SK-MEL-5 (cell line): ENCODE results near the gene EPS15. TPM values are rescaled to one million over a fixed set of nuclear protein-coding genes. Genes with fewer than 3 reads are reported as not detected.
"Not testable (repeated sequence)": the region's sequence is repeated elsewhere in the genome, so short reads cannot be mapped to it uniquely, and the experiment has no call there.

Experiments used
- DNase-seq: peaks from one replicate; pipeline ENCODE4 v3.0.0-alpha.2; 2016; ENCODE audit warnings: low read depth, low spot score
- in situ Hi-C: cut with HindIII; loops from 2 replicates; pipeline ENCODE4 v1.10.0; 2016; ENCODE audit warnings: low sequenced_read_pairs, high pct_unique_total_duplicates, low pct_unique_long_range_greater_than_20kb
- total RNA-seq: library from RNA; depleted of rRNA; stranded (reverse); fragments of >200 nt; shearing (Covaris generic); gene quantifications from 2 replicates; pipeline ENCODE4 v1.2.3, GENCODE V29; 2014

EPS15 gene
- total RNA-seq, 1 experiment from 2014 or later, result 46.4 TPM

DNA sequence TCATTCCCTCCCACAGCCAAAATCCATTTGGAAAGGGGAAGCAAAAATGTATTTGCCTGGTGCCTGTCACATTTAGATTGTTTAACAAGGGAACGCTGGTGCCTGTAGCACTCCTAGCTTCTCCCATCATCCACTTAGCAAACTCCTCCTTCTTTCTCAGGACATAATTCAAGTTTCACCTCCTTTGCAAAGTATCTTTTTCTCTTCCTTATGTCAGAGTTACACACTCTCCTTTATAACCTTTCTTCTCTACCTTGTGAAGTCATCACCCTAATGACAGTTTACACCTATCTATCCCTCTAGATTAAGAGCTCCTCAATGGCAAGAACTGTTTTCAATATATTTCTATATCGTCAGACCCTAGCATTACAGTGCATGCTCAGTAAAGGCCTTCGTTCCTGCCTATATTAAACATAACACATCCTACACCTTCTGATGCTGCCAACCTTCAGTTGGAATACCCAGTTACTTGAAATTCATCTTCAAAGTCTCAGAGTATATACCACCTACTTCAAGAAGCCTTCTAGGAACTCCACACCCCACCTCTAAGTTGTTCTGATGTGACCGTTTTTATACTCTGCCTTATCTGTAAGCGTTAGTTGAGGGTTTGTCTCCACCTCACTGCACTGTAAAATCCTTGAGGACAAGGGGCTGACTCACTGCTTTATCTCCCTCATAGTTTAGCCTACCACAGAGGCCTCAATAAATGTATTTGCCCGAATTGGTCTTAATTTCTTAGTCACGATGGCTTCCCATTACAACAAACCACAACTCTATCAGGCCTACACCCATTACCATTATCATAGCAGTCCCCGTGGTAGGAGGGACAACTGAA lies 1.0 kb upstream of the EPS15 start:
- no peak for DNase-seq
- in situ Hi-C loops, result no loop called here

DNA sequence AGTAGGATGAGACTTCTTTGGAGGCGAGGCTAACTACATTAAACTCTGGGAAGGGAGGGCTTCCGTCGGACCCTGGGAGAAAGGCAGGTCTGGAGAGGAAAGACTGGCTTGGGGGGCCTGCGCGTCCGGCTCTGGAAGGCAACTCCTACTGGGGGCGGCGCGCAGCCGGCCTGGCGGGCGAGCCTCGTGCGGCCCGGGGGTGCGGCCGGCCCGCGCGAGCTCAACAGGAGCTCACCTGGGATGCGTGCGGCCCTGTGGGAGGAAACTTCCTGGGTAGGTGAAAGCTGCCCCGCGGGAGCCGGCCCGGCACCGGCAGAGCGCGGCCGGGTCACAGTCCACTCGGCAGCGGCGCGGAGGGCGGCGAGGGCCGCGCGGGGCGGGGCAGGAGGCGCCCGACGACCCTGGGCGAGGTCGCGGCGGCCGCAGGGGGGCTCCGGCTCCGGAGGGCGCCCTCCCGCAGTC lies 449 bp downstream of the EPS15 start:
- DNase-seq, result no peak
- in situ Hi-C loops, result no loop called here

DNA sequence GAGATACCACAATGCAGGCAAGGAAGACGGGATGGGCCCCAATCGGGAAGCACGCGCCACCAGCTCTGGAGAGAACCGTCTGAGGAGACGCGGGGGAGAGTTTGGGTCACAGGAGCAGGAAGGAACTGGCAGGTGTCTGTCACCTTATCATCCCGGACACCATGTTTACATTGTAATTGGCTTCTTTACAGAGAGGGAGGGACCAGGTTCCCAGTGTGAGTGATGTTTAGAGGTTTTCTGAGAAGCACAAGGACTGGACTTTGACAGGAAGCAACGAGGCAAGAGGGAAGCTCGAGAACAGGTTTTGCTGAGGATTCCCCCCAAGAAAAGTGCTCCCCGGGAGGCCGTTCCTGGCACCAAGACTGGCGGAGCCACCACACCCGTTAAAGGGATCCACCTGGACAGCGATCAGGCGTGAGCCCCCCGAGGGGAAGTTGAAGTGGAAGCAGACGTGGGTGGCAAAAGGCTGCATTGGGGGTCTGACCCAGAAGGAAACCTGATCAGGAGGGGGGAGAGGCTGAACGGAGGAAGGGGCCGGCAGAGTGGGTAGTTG lies 957 bp downstream of the EPS15 start:
- peak; percentile 38 for DNase-seq
- in situ Hi-C loops, result no loop called here

DNA sequence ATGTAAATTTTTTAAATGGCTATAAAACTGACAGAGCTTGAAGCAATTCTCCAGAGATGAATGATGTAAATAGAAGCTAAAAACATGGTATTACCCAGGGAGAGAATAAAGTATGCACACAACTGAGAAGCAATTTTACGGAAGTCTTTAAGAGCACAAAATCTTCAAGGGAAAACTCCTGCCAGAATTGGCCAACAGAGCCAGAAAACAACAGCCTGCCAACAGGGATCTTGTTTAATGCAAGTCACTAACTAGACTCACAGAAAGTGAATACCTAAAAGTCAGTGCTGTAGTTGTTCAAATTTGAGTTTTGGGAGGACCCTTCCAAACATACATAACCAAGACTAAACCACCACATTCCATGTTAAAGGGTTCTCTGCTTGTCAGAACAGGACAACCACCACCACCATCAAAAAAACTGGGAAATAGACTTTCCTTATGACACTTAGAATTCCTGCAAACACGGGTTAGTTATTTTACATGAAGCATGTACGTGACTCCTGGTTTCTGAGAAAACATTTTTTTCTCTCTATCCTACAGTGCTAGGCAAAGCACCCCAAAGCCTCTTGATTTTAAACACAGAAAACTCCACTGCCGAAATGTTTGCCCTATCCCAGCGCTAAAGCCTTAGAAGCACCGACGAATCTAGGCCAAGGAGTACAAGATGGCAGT lies 1.6 kb downstream of the EPS15 start:
- in situ Hi-C loops, result no loop called here
- no peak for DNase-seq

DNA sequence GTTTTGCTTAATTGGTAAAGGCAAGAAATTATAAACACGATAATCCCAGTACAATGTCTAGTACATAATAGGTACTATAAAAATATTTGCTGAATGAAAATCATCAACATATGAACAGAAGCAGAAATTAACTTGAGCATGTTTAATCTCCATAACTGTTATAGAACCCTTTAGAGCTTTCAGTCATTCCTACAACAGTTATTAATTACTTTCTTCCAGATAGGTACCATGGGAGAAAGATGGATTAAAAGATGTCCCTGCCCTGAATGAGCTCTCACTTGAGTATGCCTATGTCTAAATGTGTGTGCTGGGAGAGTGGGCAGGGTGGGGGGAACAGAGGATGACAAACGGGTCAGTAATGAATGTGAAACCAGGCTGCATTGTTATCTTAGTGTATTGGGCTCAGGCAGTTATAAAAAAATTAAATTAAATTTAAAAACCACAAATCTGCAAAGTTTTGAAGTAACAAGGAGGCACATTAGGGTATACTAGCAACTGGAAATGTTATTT lies 2.4 kb downstream of the EPS15 start:
- no peak for DNase-seq
- in situ Hi-C loops, result no loop called here

DNA sequence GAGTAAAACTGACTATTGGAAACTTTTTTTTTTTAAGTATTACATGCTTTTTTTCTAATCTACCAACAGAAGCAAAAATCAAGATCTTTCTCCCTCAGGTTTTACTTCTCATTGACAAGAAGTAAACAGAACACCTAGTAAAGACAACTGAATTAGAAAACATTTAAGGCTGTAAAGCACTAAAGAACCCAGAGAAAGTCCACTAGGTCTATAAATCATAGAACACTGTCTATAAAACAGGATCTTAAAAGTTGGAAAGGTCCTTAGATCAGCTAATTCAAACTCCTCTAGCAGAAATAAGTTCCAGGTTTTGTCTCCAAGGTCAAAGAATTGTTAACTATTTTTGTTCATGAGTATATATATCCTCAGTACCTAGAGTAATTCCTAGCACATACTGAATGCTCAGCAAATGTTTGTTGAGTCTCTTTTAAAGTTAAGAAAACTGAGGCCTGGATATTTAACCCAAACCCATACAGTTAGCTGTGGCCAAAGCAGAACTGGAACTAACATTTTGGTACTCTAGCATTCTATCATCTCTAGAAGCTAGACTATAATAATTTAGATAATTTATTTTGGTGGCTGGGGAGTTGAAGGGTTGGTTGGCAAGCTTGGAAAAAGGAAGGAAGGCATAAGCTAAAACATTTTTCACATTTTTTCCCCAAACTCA lies 3.0 kb downstream of the EPS15 start:
- in situ Hi-C loops, result no loop called here
- DNase-seq, result no peak

DNA sequence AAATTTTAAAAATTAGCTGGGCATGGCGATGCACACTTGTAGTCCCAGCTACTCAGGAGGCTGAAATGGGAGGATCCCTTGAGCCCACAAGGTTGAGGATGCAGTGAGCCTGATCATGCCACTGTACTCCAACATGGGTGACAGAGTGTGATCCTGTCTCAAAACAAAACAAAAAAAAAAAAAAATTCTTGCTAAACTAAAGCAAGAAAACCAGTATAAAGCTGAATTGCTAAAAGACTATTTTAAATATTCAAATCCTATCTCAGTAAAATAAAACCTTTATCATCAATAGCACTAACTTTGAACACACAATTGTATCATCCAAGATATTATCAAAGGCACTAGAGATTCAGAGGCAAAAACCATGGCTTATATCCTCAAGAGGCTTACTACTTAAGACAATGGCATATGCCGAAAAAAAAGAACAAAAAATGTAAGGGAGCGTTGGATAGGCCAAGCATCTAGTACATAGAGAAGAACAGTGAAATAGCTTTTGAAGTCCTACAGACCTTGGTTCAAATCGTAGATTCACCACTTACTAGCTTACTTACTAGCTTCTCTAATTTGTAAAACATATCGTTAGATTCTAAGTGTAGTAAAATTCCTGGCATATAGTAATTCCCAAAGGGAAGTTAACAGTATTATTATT lies 3.6 kb downstream of the EPS15 start:
- in situ Hi-C loops, result no loop called here
- DNase-seq, result no peak

DNA sequence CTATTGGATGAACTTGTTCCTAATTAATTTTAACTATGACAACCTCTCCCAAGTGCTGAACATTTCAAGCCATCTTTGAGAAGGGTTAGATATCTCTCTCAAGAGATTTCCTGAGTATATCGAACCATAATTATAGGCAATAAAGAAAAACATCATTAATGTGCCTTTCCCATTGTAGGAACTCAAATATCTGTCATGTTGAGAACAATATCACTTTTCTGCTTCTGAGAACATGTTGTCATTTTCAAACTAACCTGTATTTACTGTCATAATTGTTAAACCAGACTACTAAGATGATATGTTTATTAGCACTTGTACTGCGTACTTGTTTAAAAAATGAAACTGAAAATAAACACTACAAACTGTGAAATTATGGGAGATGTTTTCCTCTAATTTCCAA lies 4.3 kb downstream of the EPS15 start:
- DNase-seq, result no peak
- in situ Hi-C loops, result no loop called here

DNA sequence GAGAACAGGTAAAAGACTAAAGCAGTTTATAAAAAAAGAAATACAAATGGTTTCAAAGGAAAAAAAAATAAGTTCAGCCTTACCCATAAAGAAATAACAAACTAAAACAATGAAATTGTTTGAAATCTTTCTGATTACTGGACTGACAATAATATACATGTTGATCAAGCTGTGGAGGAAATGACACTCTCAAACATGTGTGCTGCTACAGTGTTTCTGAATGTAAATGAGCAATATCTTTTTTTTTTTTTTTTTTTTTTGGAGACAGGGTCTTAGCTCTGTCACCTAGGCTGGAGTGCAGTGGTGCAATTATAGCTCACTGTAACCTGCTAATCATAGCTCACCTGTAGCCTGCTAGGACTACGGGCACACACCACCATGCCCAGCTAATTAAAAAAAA lies 6.5 kb downstream of the EPS15 start:
- in situ Hi-C loops, result no loop called here
- no peak for DNase-seq

DNA sequence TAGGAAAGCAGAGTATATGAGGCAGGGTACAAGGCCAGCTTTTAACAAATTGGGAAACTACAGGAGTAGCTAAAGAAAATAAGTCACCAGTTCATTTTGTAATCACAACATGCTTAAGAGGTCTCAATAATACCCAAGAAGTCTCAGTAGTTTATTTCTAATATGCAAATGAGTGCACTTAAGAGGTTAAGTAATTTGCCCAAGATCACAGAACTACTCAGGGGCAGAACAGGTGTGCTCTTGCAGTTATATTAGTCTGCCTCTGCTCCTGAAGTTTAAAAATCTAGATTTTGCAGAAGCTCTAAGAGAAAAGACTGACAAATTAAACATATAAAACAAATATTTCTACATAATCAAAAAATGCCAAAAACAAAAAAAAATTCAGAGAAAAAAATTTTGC lies 6.9 kb downstream of the EPS15 start:
- no peak for DNase-seq
- in situ Hi-C loops, result no loop called here

DNA sequence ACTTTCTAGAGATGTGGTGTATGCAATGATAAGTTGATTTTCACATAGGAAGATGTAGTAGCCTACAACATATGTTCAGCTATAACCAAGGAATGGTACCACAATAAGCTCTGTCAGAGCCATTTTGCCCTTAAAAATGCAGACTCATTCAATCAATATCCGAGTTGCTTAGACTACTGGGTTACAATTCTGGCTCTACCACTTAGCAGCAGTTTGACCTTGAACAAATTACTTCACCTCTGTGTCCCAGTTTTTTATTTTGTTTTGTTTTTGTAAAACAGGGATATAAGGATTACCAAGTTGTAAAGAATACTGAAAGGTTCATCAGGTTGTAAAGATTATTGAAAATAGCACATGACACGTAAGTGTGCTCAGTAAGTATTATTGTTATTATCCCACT lies 9.3 kb downstream of the EPS15 start:
- no peak for DNase-seq
- in situ Hi-C loops, result no loop called here

DNA sequence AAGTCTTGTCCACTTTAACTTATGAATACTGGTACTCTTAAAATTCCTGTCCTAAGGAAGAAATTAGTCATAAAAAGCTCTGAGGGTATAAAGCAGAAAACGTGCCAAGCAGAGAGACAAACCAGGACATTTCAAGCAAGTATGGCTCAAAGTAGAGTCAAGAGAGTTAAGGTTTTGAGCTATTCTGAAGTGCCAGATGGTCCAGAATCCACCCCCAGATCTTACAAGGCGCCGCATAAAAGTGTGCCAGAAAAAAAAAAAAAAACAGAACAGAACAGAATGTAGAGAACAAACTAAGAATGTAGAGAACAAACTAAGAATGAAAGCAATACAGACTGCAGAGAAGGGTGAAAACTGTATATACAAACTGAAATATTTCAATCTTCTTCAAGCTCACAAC lies 12.5 kb downstream of the EPS15 start:
- DNase-seq, result no peak
- in situ Hi-C loops, result no loop called here

DNA sequence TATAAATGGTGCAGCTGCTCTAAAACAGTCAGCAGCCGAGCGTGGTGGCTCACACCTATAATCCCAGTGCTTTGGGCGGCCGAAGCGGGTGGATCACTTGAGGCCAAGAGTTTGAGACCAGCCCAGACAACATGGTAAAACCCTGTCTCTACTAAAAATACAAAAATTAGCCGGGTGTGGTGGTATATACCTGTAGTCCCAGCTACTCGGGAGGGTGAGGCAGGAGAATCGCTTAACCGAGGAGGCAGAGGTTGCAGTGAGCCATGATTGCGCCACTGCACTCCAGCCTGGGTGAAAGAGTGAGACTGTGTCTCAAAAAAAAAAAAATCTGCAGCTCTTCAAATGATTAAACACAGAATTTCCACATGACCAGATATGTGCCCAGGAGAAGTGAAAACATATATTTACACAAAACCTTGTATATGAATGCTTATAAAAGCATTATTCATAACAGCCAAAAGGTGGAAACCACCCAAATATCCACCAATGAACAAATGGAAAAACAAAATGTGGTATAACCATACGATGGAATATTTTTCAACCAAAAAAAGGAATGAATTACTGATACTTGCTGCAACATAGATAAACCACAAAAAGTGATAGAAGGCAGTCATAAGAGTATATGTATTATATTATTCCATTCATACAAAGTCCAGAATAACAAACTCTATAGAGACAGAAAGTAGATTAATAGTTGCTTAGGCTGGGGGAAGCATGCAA lies 14.1 kb downstream of the EPS15 start:
- no peak for DNase-seq
- in situ Hi-C loops, result no loop called here

DNA sequence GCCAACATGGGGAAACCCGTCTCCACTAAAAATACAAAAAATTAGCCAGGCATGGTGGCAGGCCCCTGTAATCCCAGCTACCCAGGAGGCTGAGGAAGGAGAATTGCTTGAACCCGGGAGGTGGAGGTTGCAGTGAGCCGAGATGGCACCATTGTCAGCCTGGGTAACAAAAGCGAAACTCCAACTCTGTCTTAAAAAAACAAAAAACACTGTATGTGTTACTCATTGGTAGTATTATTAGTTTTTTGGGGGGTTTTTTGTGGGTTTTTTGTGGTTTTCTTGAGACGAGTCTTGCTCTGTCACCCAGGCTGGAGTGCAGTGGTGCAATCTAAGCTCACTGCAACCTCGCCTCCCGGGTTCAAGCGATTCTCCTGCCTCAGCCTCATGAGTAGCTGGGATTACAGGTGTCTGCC lies 17.8 kb downstream of the EPS15 start:
- DNase-seq, in situ Hi-C loops: not testable (repeated sequence)

DNA sequence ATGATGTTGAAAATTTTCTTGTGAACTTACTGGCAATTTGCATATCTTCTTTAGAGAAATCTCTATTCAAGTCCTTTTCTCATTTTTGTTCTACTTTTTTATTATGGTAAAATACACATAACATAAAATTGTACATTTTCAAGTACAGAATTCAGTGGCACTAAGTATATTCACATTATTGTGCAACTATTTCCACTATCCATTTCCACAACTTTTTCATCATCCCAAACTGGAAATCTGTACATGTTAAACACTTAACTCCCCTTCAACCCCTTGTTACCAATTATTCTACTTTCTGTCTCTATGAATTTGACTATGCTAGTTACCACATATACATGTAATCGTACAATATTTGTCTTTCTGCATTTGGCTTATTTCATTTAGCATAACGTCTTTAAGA lies 19.4 kb downstream of the EPS15 start:
- no peak for DNase-seq
- in situ Hi-C loops, result no loop called here

DNA sequence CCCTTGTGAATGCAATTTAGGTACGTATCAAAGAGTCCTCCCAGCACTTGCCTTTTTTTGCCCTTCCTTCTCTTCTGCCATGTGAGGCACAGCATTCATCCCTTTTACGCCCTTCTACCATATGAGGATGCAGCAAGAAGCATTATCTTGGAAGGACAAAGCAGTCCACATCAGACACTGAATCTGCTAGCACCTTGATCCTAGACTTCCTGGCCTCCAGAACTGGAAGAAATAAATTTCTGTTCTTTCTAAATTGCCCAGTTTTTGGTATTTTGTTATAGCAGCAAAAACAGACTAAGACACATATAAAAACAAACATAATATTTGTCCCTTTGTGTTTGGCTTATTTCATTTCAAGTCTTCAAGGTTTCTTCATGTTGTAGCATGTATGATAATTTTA lies 20.1 kb downstream of the EPS15 start:
- DNase-seq, result no peak
- in situ Hi-C loops, result no loop called here

DNA sequence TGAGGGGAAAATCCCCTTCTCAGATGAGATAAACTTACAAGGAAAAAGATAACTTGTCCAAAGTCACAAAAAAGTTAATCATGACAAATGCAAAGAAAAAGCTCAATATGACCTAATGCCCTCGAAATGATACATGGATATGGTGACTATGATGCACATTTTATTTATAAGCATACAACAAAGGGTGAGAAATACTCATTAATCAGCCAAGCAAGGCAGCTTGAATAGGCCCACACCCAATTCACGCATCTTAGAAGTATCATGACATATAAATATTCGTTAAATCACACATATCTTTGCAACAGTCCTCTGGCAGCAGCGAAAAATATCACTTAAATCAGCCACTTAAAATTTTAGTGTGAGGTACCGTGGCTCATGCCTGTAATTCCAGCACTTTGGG lies 21.7 kb downstream of the EPS15 start:
- no peak for DNase-seq

More for the DNA sequence above, 21.7 kb downstream of the EPS15 start:
- in situ Hi-C loops, result no loop called here
